Stimulated activated CD8-positive, alpha-beta memory T cell treated with anti-CD3 and anti-CD28 coated beads, Interleukin-15, amount 100 ng/mL, for 48 hours (primary cell): ENCODE results near the gene NUDT17.
"Not testable (repeated sequence)": the region's sequence is repeated elsewhere in the genome, so short reads cannot be mapped to it uniquely, and the experiment has no call there.

Experiments
- DNase-seq, 2 donors: peaks; one replicate each; pipeline ENCODE4 v3.0.0-alpha.2; 2020; ENCODE audit warnings: low read depth in 2 of 2

The NUDT17 gene, protein sequence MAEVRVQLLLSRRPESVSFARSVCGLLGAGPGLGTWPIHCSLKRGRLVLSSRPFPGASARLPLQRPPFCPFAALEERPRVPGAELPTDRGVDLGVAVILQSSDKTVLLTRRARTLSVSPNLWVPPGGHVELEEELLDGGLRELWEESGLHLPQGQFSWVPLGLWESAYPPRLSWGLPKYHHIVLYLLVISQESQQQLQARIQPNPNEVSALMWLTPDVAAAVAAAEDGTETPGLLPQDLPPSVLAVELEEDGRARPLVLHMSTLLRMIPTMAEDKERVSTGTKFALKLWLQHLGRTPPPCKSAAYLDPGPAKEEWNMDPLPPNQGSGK

GRCh38 chr1:145845514-145846161 is at the start of gene NUDT17:
NUDT17 (plus strand) TSS chr1:145845630; CDS start chr1:145845641, 11 bp downstream.
- DNase-seq, result peak; percentile 60 to 65

DNA sequence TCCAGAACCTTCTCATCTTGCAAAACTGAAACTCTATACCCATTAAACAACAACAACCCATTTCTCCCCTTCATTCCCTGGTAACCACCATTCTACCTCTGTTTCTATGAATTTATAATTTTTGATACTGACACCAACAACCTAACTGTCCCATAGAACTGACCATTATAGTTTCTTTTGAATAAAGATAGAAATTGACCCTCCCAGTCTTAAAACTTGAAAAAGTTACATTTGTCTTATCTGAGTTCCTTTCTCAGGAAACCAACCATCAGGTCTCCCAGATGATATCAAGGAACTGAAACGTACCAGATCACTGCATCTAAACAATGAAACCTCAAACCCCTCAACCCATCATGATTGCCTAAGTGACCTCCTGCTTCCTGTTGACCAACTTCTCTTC is 48.7 kb upstream of the NUDT17 start:
- DNase-seq, result no peak

DNA sequence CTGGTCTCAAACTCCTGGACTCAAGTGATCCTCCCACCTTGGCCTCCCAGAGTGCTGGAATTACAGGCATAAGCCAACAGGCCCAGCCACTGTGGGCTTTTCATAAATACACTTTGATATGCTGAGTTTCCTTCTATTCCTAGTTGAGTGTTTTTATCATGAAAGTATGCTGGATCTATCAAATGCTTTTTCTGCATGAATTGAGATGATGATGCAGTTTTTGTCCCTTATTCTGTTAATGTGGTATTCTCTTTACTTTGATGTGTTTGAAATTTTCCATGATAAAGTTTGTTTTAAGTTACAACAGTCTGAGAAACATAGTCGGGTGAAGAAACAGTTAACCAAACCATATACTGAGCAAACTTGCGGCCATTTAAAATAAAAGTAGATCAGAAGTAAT is 45.6 kb upstream of the NUDT17 start:
- no peak for DNase-seq

GRCh38 chr1:145804235-145805045 is 41.0 kb upstream of the NUDT17 start:
- no peak for DNase-seq

DNA sequence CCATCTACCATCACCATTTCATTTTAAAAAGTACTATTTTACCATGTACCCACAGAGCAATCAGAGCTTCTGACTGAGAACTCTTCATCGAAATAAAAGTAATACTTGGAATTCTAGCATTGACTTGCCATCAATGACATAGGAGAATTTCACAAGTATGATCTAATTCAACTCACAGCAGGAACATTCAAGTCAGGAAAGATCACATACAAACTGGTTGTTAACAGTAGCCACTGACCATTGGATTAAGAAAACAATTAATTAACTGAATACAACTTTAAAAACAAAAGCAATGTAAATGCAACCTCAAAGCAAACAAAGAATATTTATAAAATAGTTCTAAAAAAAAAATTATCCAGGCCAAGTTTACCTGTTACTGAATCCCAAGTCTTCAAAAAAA is 40.4 kb upstream of the NUDT17 start:
- DNase-seq, result no peak

GRCh38 chr1:145806408-145806807 is 39.0 kb upstream of the NUDT17 start:
- no peak for DNase-seq

- no peak for DNase-seq
Observed at GRCh38 chr1:145806844-145807243, 38.6 kb upstream of the NUDT17 start.

DNA sequence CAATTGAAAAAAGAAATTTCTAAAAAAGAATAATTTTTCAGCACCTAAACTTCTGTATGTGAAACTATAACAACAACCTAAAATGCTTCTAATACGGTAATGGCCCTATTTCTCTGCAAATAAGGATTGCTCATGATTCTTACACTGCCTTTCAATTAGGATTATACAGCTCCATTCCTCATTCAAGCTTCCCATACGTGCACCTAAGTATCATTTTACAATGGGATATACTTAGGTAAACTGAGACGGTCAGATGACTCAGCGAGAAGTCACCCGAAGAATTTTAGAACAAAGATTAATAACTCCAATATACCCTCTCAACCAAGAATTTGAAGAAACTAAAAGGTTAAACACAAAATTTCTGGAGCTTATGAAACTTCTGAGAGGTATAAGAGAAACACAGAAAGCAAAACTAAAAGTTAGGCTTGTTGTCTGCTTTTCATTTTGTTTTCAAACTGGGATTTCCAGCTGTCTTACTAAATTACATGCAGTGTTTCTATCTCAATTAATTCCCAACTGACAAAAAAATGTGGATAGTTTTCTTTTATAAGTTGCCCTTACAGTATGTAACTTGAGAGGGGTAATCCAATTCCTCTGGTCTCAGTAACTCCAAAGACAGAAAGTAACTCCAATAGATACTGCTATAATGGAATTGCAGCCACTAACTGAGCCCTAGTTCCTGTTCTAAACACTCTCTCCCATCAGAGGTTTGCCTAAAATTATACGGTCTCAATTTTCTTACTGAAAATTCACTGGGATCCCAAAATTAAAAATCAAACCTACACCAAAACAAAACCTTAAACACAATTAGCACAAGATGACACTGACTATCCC is 32.2 kb upstream of the NUDT17 start:
- not testable (repeated sequence) for DNase-seq

- DNase-seq, result not testable (repeated sequence)
Observed at GRCh38 chr1:145818095-145818494, 27.3 kb upstream of the NUDT17 start.

DNA sequence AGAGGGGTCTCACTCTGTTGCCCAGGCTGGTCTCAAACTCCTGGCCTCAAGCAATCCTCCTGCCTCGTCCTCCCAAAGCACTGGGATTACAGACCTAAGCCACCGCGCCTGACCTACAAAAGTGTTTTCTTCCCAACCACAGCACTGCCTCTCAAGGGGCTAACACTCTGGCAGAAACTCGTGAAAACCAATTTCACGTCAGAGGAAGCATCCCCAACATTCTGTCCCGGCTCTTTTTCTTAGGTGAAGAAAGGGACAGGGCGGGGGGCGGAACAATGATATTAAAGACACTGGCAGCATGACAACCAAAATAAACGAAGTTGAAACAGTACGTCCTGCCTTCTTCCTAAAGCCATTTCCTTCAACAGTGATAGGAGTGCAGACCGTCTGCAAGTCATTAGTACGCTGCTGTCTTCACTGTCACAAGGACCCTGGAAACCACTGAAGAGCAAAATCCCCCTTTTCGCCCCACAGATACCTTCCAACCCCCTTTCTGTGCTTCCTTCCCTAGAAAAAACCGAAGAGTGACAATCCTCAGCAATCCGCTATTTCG is 22.6 kb upstream of the NUDT17 start:
- not testable (repeated sequence) for DNase-seq

GRCh38 chr1:145823565-145824498 is 21.6 kb upstream of the NUDT17 start, which contains the start of the genes POLR3C and RNF115:
POLR3C (plus strand) TSS chr1:145824200; CDS start chr1:145825777, 1,577 bp downstream.
RNF115 (minus strand) TSS chr1:145824095; CDS start chr1:145823873, 222 bp downstream.
- peak; percentile 81 to 84 for DNase-seq

DNA sequence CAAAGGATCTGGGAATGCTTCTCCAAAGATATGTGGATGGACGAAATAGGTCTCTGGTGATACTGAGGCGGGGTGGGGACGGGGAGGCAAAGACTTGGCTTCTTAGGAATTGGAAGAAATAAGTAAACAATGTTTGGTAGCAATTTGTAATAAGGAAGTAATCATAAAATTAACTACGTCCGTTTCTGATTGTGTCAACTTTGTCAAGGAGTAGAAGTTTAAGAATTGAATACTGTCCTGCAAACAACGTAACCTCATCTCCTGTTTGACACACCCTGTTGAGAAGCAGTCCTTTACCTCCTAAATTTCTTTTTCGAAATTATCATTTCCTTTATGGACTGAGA is 21.0 kb upstream of the NUDT17 start:
- DNase-seq, result no peak

GRCh38 chr1:145826030-145826429 is 19.4 kb upstream of the NUDT17 start:
- no peak for DNase-seq

- no peak for DNase-seq
Observed at GRCh38 chr1:145827966-145828365, 17.5 kb upstream of the NUDT17 start.

DNA sequence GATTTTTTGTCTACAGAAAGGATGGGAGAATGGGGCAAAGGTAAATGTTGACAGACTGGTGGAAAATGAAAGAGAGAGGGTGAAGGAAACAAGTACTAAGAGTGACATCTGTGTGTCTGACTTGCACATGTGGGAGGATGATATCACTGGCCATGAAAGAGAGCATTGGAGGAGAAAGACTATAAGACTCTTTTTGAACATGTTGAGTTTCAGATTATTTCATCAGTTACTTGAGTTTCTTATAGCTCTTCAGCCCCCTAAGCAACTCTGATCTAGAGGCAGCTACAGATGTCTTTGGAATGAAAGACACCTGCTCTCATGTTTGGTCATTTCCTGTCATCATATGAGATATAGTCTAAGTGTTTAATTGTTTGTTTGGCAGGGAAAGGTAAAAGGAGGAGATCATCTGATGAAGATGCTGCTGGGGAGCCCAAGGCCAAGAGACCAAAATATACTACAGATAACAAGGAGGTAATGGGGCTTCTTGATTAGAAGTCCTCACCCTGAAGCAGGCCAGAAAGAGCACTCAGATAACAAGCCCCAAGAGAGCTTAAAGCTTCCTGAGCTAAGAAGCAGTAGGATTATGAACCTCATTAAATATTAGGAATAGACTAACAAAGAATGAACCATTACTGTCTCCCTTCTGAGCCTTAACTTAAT is 16.9 kb upstream of the NUDT17 start:
- DNase-seq, result no peak

DNA sequence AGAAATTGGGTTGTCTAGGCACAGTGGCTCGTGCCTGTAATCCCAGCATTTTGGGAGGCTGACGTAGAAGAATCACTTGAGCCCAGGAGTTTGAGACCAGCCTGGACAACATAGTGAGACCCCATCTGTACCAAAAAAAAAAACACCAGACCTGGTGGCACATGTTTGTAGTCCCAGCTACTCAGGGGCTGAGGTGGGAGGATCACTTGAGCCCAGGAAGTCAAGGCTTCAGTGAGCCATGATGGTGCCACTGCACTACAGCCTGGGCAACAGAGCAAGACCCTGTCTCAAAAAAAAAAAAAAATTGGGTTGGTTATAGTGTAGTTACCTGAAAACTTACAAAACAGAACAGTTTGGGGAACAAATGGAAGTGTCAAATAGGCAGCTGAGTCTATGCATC is 14.6 kb upstream of the NUDT17 start:
- not testable (repeated sequence) for DNase-seq

DNA sequence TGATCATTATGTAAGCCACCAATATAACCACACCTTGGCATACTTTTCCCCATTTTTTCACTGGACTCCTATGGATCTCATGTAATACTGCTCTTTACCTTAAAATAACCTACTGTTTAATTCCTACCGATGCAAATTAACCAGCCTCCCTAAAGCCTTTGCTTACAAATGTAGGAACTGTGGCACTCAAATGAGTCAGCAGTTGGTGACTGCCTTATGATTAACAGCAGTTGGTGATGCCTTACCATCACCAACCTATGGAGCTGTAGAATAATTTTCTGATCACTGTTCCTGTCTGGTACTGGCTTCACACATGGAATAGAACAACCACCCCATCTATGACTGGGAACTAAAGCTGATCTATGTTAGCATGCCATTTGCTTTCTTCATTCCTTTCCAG is 7.8 kb upstream of the NUDT17 start:
- no peak for DNase-seq

DNA sequence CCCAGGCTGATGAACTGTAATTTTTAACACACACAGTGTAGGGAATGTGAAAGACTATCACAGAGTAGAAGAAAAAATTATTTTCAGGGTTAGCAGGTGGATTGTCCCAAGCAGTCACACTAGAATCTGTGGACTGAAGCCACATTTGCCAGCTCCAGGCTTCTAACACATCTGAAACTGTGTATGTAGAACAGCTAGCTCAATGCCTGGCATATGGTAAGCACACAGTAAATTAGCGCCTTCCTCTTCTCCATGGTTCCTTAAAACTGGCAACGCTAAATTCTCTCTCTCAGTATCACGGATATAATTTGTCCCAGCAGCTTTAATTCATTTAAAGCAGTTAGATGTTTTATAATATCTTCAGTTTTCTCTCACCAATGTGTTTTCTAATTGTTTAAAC is 2.4 kb upstream of the NUDT17 start:
- no peak for DNase-seq

- no peak for DNase-seq
Observed at GRCh38 chr1:145845144-145845513, 301 bp upstream of the NUDT17 start.

GRCh38 chr1:145846201-145846612 is 777 bp downstream of the NUDT17 start:
- no peak for DNase-seq
